Ascending aorta (tissue), 2 donors: ENCODE measurements around the gene COA3. TPM values are rescaled to one million over a fixed set of nuclear protein-coding genes. Genes with fewer than 3 reads are reported as not detected.

Experiments used
- DNase-seq, 2 donors: peaks; one replicate each; pipeline ENCODE4 v3.0.0-alpha.2; 2019; ENCODE audit warnings: low spot score in 2 of 2
- H3K27ac ChIP-seq, 2 donors: fragments of 200-600 bp; sonication (generic); one replicate each; pipeline ENCODE4 v1.5.1; 2016 to 2017; ENCODE audit warnings: mild to moderate bottlenecking in 1 of 2
- H3K27me3 ChIP-seq: fragments of 200-600 bp; sonication (generic); one replicate; pipeline ENCODE4 v1.5.1; 2017
- H3K36me3 ChIP-seq, 2 donors: fragments of 200-600 bp; sonication (generic); one replicate each; pipeline ENCODE4 v1.5.1; 2016
- H3K4me1 ChIP-seq, 2 donors: fragments of 200-600 bp; sonication (generic); one replicate each; pipeline ENCODE4 v1.5.1; 2016 to 2017; ENCODE audit warnings: mild to moderate bottlenecking in 1 of 2
- H3K4me3 ChIP-seq, 2 donors: fragments of 200-600 bp; sonication (generic); one replicate each; pipeline ENCODE4 v1.5.1; 2016 to 2017; ENCODE audit warnings: mild to moderate bottlenecking in 1 of 2
- H3K9me3 ChIP-seq, 2 donors: fragments of 200-600 bp; sonication (generic); one replicate each; pipeline ENCODE4 v1.5.1; 2016
- CTCF ChIP-seq, 3 experiments: fragments of 200-600 bp in 2 of 3; fragments of 450-650 bp in 1 of 3; sonication (generic) in 2 of 3; IDR thresholded peaks; one replicate each; pipeline ENCODE4 v1.5.1; 2016 to 2019; ENCODE audit warnings: antibody characterized with exemption in 3 of 3, mild to moderate bottlenecking in 1 of 3, moderate library complexity in 1 of 3
- intact Hi-C: fragments of 100-400 bp; cut with DNase I; formaldehyde crosslinking; loops from one replicate; pipeline ENCODE4 v1.15.1; 2023
- total RNA-seq: library from RNA; depleted of rRNA; stranded (reverse); fragments of >200 nt; gene quantifications from one replicate; pipeline ENCODE4 v1.1.0, GENCODE V29; 2016

Gene COA3
- total RNA-seq, 1 donor from 2014 or later: 9.8 TPM

GRCh38 chr17:42798011-42798382, 507 bp downstream of the COA3 start:
- intact Hi-C loops: no loop called here
- H3K27ac ChIP-seq: peak overlapping the region in 1 of 2 donors; percentile 45
- TF ChIP-seq CTCF (IDR thresholded peaks at IDR 0.05): no peak
- H3K4me1 ChIP-seq: peaks cover 3 to 12% of the 10 kb centered on the region in 2 donors
- H3K4me3 ChIP-seq: peak overlapping the region; percentile 59 to 78
- H3K27me3 ChIP-seq: no peaks in the 10 kb centered on the region
- no peak for DNase-seq
- no peaks in the 10 kb centered on the region for H3K9me3 ChIP-seq
- peaks cover 0 to 16% of the 10 kb centered on the region in 2 donors for H3K36me3 ChIP-seq

GRCh38 chr17:42797067-42798007, 1.2 kb downstream of the COA3 start:
- peaks cover 0 to 16% of the 10 kb centered on the region in 2 donors for H3K36me3 ChIP-seq
- no peak for TF ChIP-seq CTCF (IDR thresholded peaks at IDR 0.05)
- H3K27me3 ChIP-seq: no peaks in the 10 kb centered on the region
- no peak for DNase-seq
- intact Hi-C loops: no loop called here
- H3K27ac ChIP-seq: no peak overlapping the region
- peak overlapping the region; percentile 59 to 78 for H3K4me3 ChIP-seq
- H3K4me1 ChIP-seq: peaks cover 3 to 12% of the 10 kb centered on the region in 2 donors
- H3K9me3 ChIP-seq: no peaks in the 10 kb centered on the region

- no peak for TF ChIP-seq CTCF (IDR thresholded peaks at IDR 0.05)
- intact Hi-C loops: no loop called here
- no peak overlapping the region for H3K27ac ChIP-seq
Observed at GRCh38 chr17:42796066-42796758, 2.3 kb downstream of the COA3 start.

GRCh38 chr17:42795465-42795864, 3.0 kb downstream of the COA3 start:
- Histone ChIP-seq H3K27ac (no peak overlapping the region), H3K9me3 (no peaks in the 10 kb centered on the region), H3K4me3 (no peak overlapping the region), H3K27me3 (no peaks in the 10 kb centered on the region), H3K4me1 (peaks cover 3 to 12% of the 10 kb centered on the region in 2 donors), H3K36me3 (peaks cover 0 to 16% of the 10 kb centered on the region in 2 donors)
- TF ChIP-seq CTCF (IDR thresholded peaks at IDR 0.05): no peak
- intact Hi-C loops: no loop called here
- DNase-seq: no peak

More at GRCh38 chr17:42796066-42796758, 2.3 kb downstream of the COA3 start:
- DNase-seq: no peak
- Histone ChIP-seq H3K27me3 (no peaks in the 10 kb centered on the region), H3K9me3 (no peaks in the 10 kb centered on the region), H3K36me3 (peaks cover 0 to 16% of the 10 kb centered on the region in 2 donors), H3K4me3 (no peak overlapping the region), H3K4me1 (peaks cover 3 to 12% of the 10 kb centered on the region in 2 donors)

GRCh38 chr17:42795061-42795460, 3.4 kb downstream of the COA3 start:
- Histone ChIP-seq H3K27me3 (no peaks in the 10 kb centered on the region), H3K9me3 (no peaks in the 10 kb centered on the region), H3K27ac (no peak overlapping the region), H3K36me3 (peaks cover 0 to 16% of the 10 kb centered on the region in 2 donors), H3K4me3 (no peak overlapping the region), H3K4me1 (peaks cover 3 to 12% of the 10 kb centered on the region in 2 donors)
- intact Hi-C loops: no loop called here
- TF ChIP-seq CTCF (IDR thresholded peaks at IDR 0.05): no peak
- DNase-seq: no peak
